T follicular helper cell (primary cell): Measurements from ENCODE around the gene ENTHD1.
"Not testable (repeated sequence)": the region's sequence is repeated elsewhere in the genome, so short reads cannot be mapped to it uniquely, and the experiment has no call there.

Experiments
- DNase-seq: peaks from one replicate; pipeline ENCODE4 v3.0.0-alpha.2; 2020; ENCODE audit warnings: low read depth

Gene ENTHD1

GRCh38 chr22:39900306-39901227, 7.0 kb upstream of the ENTHD1 start, which contains the start of gene GRAP2:
TSS of gene GRAP2 (plus strand) at chr22:39901084. CDS start at chr22:39947107, 46,023 bp downstream.
- peak; percentile 61 for DNase-seq

GRCh38 chr22:39898997-39899396, 5.4 kb upstream of the ENTHD1 start:
- DNase-seq: no peak

- DNase-seq: no peak
Observed at GRCh38 chr22:39897841-39898240, 4.3 kb upstream of the ENTHD1 start.

- no peak for DNase-seq
Observed at GRCh38 chr22:39896313-39896996, 2.9 kb upstream of the ENTHD1 start.

- DNase-seq: no peak
Observed at GRCh38 chr22:39895682-39896081, 2.1 kb upstream of the ENTHD1 start.

GRCh38 chr22:39894554-39895092, 1.1 kb upstream of the ENTHD1 start:
- no peak for DNase-seq

GRCh38 chr22:39889924-39890323, 3.6 kb downstream of the ENTHD1 start:
- not testable (repeated sequence) for DNase-seq

- DNase-seq: no peak
Observed at GRCh38 chr22:39883057-39883456, 10.5 kb downstream of the ENTHD1 start.

- DNase-seq: no peak
Observed at GRCh38 chr22:39880722-39881121, 12.8 kb downstream of the ENTHD1 start.

GRCh38 chr22:39877079-39877845, 16.3 kb downstream of the ENTHD1 start:
- DNase-seq: no peak

GRCh38 chr22:39875176-39875885, 18.2 kb downstream of the ENTHD1 start:
- not testable (repeated sequence) for DNase-seq

GRCh38 chr22:39873965-39874364, 19.6 kb downstream of the ENTHD1 start:
- no peak for DNase-seq

GRCh38 chr22:39872548-39872947, 21.0 kb downstream of the ENTHD1 start:
- DNase-seq: no peak

GRCh38 chr22:39871008-39871798, 22.4 kb downstream of the ENTHD1 start:
- no peak for DNase-seq

- DNase-seq: not testable (repeated sequence)
Observed at GRCh38 chr22:39869797-39870196, 23.8 kb downstream of the ENTHD1 start.

GRCh38 chr22:39868741-39869140, 24.8 kb downstream of the ENTHD1 start:
- no peak for DNase-seq

GRCh38 chr22:39859903-39860588, 33.5 kb downstream of the ENTHD1 start:
- DNase-seq: no peak

- no peak for DNase-seq
Observed at GRCh38 chr22:39856588-39856987, 37.0 kb downstream of the ENTHD1 start.

GRCh38 chr22:39852799-39853198, 40.8 kb downstream of the ENTHD1 start:
- DNase-seq: no peak
